Fibroblast of skin of abdomen (primary cell): ENCODE data around the gene SEC24B.
"Not testable (repeated sequence)": the region's sequence is repeated elsewhere in the genome, so short reads cannot be mapped to it uniquely, and the experiment has no call there.

ENCODE experiments used
- DNase-seq: peaks from one replicate; pipeline ENCODE4 v3.0.0-alpha.2; 2013

SEC24B gene

DNA sequence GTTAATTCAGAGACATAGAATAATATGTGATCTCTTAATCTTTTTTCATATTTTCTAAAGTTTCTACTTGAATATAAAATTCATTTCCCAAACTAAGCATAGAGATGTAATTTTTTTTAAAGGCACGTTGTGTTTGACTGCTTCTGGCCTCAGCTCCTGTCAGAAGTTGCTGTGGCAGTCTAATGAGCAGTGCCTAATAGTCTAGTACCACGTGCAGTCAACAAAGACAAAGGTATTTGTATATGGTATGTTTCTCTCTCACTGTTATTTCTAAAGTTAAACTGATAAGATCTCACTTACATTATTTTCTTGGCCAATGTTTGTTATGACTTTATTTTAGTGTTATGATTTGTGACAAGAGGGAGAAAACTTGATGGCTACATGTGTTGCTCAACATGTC is 77.8 kb downstream of the SEC24B start:
- DNase-seq = no peak

DNA sequence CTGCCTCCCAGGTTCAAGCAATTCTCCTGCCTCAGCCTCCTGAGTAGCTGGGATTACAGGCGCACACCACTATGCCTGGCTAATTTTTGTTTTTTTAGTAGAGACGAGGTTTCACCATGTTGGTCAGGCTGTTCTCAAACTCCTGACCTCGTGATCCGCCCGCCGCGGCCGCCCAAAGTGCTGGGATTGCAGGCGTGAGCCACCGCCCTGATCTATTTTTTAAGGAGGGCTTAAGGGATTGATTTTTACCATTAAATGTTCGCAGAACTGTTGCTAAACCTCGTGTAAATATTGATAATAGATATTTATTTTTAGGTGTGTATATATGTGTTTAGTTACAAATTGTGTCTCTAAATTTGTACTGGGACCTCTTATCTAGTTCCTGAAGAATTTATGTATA is 79.8 kb downstream of the SEC24B start:
- not testable (repeated sequence) for DNase-seq

DNA sequence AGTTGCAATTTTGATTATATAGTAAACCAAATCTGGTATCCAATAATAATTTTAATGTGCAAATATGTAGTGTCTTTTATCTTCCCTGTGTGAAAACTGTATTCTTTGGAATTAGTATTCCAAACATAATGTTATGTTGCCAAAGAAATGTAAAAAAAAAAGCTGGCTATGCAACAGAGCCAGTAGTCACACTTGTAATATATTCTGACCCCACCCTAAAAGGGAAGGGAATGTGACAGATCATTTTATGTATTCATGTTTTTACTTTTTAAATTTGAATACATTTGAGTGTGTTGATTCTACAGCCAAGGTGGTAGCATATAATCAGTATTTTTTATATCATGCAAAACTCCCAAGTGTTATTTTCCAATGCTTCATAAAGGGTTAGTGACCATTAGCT is 98.6 kb downstream of the SEC24B start:
- DNase-seq = no peak

DNA sequence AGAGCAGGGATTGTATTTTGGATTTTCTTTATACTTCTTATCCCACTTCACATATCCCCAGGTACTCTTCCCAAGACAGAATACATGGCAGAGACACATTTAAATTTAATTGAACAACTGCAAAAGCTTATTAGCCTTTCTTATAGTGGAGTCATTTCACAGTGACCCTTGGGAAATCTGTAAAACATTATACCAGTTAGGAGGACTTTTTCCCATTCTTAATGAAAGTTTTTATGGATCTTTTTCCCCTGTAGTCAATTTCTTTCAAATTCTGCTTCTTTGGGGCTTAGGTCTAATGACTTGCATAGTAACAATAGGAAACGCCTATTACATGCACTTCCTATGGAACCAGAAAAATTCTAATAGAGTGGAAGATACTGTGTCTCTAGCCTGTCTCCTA is 111.8 kb downstream of the SEC24B start:
- DNase-seq = no peak

DNA sequence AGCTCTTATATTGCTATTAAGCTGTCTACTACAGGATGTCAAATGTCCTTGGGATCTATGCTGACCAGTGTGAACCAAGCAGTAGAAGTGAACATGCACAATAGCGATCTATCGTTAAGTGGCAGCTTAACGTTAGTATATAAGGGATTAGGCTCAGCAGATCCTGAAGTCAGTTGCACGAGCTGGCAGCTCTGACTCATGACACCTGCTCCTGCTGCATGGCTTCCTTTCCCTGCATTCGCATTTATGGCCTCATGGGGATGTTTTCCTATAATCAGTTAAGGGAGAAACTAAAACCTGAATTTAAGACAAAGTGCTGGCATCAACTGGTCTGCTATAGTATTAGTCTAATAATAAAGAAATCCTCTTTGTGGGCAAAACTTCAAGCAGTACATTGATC is 113.8 kb downstream of the SEC24B start:
- no peak for DNase-seq

DNA sequence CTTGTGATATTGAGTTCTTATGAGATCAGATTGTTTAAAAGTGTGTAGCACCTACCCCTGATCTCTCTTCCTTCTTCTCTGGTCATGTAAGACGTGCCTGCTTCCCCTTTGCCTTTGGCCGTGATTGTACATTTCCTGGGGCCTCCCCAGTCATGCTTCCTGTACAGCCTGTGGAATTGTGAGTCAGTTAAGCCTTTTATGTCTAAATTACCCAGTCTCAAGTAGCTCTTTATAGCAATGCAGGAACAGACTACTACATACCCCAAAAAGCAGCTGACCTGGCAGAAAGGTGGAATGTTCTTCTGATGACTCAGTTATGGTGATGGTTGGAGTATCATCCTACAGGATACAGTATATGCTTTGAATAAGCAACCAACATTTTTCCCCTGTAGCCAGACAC is 115.0 kb downstream of the SEC24B start:
- DNase-seq = peak; percentile 83

DNA sequence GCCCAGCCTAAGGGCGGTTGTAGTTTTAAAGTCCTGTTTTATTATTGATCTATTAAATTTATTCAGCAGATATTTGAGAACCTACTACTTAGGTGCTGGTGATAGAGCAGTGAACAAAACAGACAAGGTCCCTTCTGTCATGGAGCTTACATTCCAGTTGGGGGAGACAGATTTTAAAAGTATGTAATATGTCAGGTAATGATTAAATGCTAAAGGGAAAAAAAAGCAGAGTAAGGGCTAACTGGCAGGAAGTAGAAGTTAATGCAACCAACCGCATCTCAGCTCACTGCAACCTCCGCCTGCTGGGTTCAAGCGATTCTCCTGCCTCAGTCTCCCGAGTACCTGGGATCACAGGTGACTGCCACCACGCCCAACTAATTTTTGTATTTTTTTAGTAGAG is 118.6 kb downstream of the SEC24B start:
- no peak for DNase-seq

DNA sequence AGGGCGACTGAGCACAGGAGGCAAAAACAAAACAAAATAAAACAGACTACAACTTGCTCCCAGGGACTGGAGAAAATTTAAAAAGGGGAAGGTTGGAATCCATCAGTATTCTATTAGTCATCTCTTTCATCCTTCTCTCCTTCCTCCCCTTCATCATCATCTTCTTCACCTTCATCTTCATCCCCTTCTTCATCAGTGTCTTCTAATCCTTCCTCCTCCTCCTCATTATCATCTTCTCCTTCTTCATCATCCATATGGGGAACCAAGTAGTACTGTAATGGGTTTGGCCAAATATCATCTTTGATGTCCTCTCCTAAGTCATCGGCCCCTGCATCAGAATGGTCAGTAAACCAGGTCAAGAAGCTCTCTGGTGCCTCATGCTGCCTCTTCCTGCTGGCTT is 119.5 kb downstream of the SEC24B start:
- DNase-seq = no peak

DNA sequence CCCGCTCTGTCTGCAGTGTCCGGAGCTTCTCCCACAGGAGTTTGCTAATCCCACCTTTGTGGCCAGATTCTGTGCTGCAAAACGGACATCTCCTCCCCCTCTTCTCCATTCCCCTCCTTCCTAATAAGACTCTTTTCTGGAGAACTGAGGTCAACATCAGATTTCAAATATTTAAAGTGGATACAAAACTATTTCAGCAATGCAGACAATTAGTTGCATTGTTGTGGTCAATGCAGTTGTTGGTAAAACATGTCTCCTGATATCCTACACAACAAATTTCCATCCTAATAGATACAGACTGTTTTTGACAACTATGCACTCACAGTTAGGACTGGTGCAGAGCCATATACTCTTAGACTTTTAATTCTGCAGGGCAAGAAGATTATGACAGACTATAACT is 121.4 kb downstream of the SEC24B start:
- peak; percentile 5 for DNase-seq

DNA sequence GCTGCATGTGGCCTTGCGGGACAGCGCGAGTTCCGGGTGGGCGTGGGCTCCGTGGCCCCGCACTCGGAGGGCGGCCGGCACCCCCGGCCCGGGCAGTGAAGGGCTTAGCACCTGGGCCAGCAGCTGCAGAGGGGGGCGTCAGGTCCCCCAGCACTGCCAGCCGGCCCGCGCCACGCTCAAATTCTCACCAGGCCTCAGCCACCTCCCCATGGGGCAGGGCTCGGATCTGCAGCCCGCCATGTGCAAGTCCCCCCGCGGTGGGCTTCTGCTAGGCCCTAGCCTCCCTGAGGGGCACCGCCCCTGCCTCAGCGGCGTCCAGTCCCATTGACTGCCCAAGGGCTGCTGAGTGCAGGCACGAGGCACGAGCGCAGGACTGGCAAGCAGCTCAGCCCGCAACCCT is 123.8 kb downstream of the SEC24B start:
- no peak for DNase-seq

DNA sequence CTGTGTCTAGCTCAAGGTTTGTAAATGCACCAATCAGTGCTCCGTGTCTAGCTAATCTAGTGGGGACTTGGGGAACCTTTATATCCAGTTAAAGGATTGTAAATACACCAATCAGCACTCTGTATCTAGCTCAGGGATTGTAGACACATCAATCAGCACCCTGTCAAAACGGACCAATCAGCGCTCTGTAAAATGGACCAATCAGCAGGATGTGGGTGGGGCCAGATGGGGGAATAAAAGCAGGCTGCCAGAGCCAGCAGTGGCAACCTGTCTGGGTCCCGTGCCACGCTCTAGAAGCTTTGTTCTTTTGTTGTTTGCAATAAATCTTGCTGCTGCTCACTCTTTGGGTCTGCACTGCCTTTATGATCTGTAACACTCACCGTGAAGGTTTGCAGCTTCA is 124.5 kb downstream of the SEC24B start:
- not testable (repeated sequence) for DNase-seq

DNA sequence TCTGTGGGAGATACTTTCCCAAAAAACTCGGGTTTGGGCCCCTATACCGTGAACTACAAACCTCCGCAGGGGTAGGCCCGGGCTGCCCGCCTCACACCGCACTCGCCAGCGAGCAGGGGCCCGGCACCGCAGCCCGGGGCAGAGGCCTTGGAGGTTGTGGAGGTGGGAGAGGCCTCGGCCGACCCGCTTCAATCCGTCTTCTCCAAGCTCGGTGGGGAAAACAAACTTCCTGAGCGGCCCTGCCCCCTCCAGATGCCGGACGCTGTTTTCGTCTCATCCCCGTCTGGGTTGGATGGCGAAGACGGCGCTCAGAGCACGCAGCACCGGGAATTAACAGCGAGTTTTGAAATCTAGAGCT is 126.0 kb downstream of the SEC24B start:
- no peak for DNase-seq

DNA sequence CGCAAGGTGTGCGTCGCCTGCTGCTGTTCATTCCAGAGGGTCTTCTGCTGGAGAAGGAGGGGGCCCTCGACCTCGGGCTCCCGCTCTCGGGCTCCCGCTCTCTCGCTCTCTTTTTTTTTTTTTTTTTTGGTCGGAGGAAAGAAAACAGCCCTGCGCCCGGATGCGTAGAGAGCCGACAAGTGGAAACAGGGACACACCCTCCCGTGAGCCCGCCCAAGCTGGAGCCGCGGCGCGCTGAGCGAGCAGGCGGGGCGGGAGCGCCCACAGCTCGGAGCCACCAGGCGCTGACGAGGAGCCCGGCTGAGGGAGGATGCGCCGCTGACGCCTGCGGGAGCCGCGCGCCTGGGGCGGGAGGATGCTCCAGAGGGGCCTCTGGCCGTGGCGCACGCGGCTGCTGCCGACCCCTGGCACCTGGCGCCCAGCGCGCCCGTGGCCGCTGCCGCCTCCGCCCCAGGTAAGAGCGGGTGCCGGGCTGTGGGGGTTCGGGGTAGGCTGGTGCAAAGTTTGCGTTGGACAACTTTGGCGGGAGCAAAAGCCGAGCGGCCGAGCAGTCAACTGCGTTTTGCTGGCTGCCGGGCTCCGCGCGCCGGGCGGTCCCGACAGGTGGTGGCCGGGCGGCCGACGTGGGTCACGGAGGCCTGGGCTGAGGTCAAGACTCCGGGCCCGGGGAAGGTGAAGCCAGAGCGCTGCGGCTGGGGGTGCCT is 126.5 kb downstream of the SEC24B start, which contains the start of gene MCUB:
MCUB (plus strand) TSS at position 264 of the 704 bp plus-strand sequence; CDS start at position 356, 92 bp downstream.
- DNase-seq = peak; percentile 85

DNA sequence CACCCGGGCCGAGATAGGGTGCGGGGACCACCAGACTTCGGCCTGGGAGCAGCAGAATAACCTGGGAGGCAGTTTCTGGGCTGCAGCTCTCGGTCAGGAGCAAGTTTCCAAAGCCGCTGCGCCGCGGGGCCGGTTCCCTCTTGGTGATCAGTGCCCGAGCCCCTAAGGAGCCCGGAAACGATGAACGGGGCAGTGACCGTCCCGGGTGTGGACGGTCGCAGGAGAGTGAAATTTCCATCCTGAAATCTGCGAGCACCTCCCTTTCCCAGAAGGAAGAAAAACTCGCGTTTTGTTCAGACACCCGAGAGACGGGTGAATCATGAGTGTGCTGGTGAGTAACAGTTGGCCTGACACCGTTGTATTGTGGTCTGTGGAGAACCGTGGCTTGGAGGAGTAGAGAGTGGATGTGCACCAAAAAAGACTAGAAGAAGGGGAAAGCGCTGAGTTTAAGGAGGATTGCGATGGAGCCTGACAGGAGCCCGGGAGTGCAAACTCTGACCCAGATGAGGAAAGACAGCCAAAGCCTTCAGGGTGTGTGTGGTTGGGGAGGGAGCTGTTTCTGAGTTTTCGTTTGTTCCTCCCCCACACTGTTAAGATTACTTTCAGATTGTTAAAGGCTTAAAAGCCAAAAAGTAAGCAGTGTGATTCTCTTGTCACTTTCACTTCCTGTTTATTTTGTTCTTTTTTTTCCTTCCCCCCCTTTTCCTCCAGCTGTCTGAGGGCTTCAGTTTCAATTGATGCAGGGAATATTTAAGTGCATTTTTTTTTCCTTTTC is 127.3 kb downstream of the SEC24B start:
- DNase-seq = peak; percentile 71

DNA sequence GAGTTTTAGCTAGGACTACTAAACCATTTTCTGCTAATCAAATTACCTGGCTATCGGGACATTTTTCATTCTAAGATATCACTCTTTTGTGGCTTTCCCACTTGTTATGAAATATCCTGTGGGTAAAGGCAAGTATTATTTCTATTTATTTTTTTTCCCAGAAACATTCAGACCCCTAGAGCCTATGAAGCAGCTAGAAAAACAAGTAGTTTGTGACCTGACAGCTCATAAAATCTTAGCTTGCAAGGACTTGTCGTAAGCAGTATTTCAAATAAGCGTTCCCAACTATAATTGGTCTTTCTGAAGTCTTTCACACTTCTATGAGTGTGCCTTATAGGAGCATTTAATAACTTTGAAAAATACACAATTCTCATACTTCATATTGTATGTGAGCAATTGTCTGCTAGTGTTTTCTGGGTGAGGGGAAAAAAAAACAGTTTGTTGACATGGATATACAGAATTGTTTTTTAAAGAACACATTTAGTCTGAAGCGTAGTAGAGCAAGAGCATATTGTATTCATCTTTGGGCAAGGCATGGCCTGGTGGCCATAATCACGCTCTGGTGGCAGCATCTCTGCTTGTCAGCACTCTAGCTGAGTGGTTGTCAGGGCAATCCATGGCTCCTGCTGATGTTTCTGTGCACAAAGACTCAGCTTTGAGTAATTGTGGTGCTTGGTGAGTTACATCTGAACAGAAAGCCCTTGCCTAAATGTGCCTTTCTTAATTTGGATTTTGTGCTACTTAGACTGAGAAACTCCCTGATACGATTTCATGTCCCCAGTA is 129.0 kb downstream of the SEC24B start:
- no peak for DNase-seq

DNA sequence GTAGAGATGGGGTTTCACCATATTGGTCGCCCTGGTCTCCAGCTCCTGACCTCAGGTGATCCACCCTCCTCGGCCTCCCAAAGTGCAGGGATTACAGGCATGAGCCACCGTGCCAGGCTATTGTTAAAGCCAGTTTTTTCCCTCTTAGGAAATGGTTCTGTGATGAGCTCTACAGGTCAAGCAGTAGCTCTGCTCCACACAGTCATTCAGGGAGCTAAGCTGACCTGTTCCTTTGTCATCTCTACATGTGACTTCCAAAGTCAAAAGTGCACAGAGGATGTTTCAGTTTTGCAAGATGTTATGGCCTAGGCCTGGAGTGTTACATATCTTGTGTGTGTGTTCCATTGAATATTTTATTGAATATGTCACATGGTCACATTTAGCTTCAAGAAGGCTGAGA is 137.9 kb downstream of the SEC24B start:
- DNase-seq = no peak

DNA sequence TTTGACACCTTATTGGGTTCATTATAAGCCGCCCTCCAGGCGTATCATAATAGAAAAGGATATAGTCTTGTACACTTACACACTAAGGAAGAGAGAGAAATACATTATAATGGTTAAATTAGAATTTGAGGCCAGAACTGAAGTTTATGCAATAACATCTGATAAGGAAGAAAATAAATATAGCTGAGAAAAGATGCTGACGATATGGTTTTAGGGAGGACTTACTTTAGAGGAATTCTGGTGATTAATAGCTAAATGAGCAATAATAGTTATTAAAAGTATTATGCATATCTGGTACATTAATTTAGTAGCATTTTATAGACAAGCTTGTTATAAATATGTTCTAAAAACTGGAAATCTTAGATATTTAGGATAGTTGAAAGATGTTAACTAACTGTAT is 138.5 kb downstream of the SEC24B start:
- DNase-seq = no peak

DNA sequence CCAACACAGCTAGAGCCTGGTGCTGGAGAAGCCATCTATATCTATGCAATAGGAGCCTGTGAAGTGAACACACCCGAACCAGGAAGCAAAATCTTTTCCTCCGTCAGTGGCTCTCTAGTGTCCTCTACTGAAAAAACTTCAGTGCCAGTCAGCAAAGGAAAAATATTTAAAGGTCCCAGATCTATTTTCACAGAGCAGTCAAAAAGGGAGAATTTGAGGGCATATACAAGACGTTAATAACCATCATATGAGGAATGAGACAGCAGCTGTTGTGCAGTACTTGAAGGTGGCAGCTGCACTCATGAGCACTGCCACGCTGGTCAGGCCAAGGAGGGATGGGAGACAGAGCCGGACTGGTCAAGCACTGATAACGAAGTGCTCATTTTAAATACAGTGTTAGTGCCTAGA is 140.8 kb downstream of the SEC24B start:
- DNase-seq = peak; percentile 13

DNA sequence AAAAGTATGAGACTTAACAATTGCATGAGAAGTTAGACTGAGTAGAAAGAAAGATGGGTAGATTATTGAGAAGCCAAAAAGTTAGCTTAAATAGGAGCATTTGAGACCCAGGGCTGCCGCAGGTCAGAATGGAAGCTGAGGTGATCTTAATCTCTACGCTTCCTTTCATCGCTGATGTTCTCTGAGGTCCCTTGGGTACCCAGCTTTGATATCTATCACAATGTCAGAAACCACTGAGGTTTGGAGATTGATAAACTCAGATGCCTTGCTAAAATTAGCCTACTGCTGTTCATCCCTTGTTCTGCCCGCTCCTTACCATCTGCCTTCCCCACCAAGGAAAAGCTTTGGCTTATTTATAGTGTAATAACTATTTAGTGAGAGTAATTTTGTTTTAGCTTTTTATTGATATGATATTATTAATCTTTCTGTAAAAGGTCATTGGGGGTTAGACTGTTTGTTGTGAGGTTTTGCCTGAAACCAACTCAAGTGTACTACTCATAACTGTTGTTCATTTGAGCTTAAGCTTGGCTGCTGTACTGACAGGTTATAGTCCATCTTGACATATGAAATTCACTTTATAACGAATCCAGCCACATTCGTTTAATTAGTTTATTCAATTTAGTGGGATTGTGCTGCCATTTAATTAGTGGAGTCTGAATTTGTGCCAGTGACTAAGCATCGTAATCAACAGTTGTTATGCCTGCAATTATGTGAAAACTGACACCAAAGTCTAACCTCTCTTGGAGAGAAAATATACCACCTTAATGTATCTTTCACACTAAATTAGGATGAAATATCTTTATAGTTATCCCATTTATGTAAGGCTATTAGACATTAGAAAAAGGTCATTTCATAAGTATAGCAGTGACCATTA is 141.6 kb downstream of the SEC24B start:
- DNase-seq = no peak

DNA sequence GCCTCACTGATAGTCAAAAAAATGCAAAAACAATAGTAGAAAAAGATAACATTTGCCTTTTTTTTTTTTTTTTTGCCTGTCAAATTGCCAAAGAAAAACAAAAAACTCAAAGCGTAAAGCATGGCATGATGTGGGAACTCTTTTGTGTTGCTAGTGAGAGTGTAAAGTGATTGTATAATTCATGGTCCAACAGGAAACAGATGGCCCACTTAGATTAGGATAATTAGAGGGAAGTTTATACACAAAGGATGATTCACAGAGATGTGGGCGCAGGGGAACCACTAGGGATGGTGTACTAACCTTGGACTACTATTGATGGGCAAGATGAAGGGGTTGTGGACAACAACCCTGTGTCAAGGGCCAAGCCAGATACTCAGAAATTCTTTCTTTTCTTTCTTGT is 142.8 kb downstream of the SEC24B start:
- DNase-seq = peak; percentile 10

DNA sequence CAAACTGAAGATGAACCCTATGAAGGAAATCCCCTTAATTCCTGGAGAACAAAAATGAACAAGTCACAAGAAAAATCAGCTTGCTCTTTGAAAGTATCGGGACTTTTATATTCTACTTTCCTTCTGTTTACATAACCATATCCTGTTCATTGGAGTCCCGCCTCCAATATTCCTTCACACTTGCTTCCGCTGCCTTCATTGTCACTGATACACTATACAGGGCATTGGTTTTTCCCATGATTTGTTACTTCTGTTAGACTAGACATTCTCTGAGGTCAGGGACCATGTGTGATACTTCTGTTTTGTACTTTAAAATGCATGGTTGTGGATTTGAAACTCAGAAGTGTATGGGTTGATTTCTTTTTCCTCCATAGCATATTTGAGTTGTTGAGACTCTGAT is 145.2 kb downstream of the SEC24B start:
- no peak for DNase-seq

DNA sequence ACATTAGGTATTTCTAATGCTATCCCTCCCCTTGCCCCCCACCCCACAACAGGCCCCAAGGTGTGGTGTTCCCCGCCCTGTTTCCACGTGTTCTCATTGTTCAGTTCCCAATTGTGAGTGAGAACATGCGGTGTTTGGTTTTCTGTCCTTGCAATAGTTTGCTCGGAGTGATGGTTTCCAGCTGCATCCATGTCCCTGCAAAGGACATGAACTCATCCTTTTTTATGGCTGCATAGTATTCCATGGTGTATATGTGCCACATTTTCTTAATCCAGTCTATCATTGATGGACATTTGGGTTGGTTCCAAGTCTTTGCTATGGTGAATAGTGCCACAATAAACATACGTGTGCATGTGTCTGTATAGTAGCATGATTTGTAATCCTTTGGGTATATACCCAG is 146.4 kb downstream of the SEC24B start:
- not testable (repeated sequence) for DNase-seq
